SK-N-SH (cell line): ENCODE measurements around the gene POLN. TPM values are rescaled to one million over a fixed set of nuclear protein-coding genes. Genes with fewer than 3 reads are reported as not detected.

Experiments used
- CTCF ChIA-PET: fragments of 300-600, 350-600 bp; formaldehyde crosslinking; extraction: SDS; loops from one replicate; lab custom pipeline; 2021; lab: Yijun Ruan, JAX
- POLR2A ChIA-PET: fragments of 350-600 bp; sonication (Branson Sonifier 250); formaldehyde crosslinking; extraction: SDS; loops from one replicate; lab custom pipeline; 2020; ENCODE audit warnings: antibody characterized with exemption, inconsistent platforms; lab: Yijun Ruan, JAX
- DNase-seq: peaks from one replicate; pipeline ENCODE4 v3.0.0; 2012
- H2AFZ ChIP-seq: fragments of 200-600 bp; sonication (generic); 2 replicates; pipeline ENCODE4 v1.8.1; 2016; ENCODE audit warnings: antibody characterized with exemption, mild to moderate bottlenecking, low read depth
- H3F3A ChIP-seq: fragments of 200-600 bp; sonication (generic); replicated peaks from 2 replicates; pipeline ENCODE3; 2016; ENCODE audit warnings: antibody characterized with exemption, mild to moderate bottlenecking; ENCODE audit not compliant: insufficient read depth
- H3K27ac ChIP-seq, 2 experiments: fragments of 200-500 bp in 1 of 2; fragments of 200-600 bp in 1 of 2; sonication (Bioruptor generic) in 1 of 2; sonication (generic), shearing (Covaris generic) in 1 of 2; 2 replicates each; pipeline versions ENCODE4 v1.5.1 to v1.6.1; 2014 to 2016; ENCODE audit warnings: low read depth in 2 of 2, inconsistent platforms in 1 of 2, low read length in 1 of 2, mild to moderate bottlenecking in 1 of 2, mixed read lengths in 1 of 2
- H3K27me3 ChIP-seq: fragments of 200-600 bp; sonication (generic), shearing (Covaris generic); 2 replicates; pipeline ENCODE4 v1.6.1; 2016; ENCODE audit warnings: mixed run types; ENCODE audit not compliant: insufficient read depth
- H3K36me3 ChIP-seq, 2 experiments: fragments of 200-500 bp in 1 of 2; fragments of 200-600 bp in 1 of 2; sonication (Bioruptor generic) in 1 of 2; sonication (generic) in 1 of 2; replicated peaks in 1 of 2; 2 replicates each; pipeline versions ENCODE3 to v1.5.1; 2014 to 2016; ENCODE audit warnings: low read length in 1 of 2, mild to moderate bottlenecking in 1 of 2; ENCODE audit not compliant: insufficient read depth in 2 of 2, control insufficient read depth in 1 of 2
- H3K4me1 ChIP-seq, 2 experiments: fragments of 200-500 bp in 1 of 2; fragments of 200-600 bp in 1 of 2; sonication (Bioruptor generic) in 1 of 2; sonication (generic), shearing (Covaris generic) in 1 of 2; 2 replicates each; pipeline versions ENCODE4 v1.5.1 to v1.6.1; 2014 to 2016; ENCODE audit warnings: low read depth in 1 of 2, low read length in 1 of 2, mixed run types in 1 of 2; ENCODE audit not compliant: insufficient read depth in 2 of 2, control insufficient read depth in 1 of 2
- H3K4me2 ChIP-seq: fragments of 200-600 bp; sonication (generic), shearing (Covaris generic); 2 replicates; pipeline ENCODE4 v1.6.1; 2017; ENCODE audit warnings: mixed run types
- H3K4me3 ChIP-seq, 2 experiments: fragments of 200-500 bp in 1 of 2; fragments of 200-600 bp in 1 of 2; sonication (Bioruptor generic) in 1 of 2; sonication (generic), shearing (Covaris generic) in 1 of 2; 2 replicates each; pipeline versions ENCODE4 v1.5.1 to v1.8.1; 2014 to 2016; ENCODE audit warnings: low read depth in 2 of 2, inconsistent platforms in 1 of 2, low read length in 1 of 2, mild to moderate bottlenecking in 1 of 2, mixed read lengths in 1 of 2, moderate library complexity in 1 of 2
- H3K79me2 ChIP-seq: fragments of 200-600 bp; sonication (generic); 2 replicates; pipeline ENCODE4 v1.8.1; 2017; ENCODE audit warnings: mild to moderate bottlenecking; ENCODE audit not compliant: insufficient read depth
- H3K9ac ChIP-seq: fragments of 200-600 bp; sonication (generic); 2 replicates; pipeline ENCODE4 v1.6.1; 2017; ENCODE audit warnings: mixed run types
- H3K9me2 ChIP-seq: fragments of 200-600 bp; sonication (generic); 2 replicates; pipeline ENCODE4 v1.6.1; 2017; ENCODE audit warnings: mixed run types
- H3K9me3 ChIP-seq: fragments of 200-600 bp; sonication (generic); 2 replicates; pipeline ENCODE4 v1.6.1; 2017; ENCODE audit warnings: mixed run types, mild to moderate bottlenecking, moderate library complexity
- H4K20me1 ChIP-seq: fragments of 200-600 bp; sonication (generic); 2 replicates; pipeline ENCODE4 v1.6.1; 2017; ENCODE audit warnings: mild to moderate bottlenecking, mixed run types; ENCODE audit not compliant: insufficient read depth
- CHD2 ChIP-seq: fragments of 150-350 bp; IDR thresholded peaks from 2 replicates; pipeline ENCODE4 v1.6.1; 2018; ENCODE audit warnings: low read length; ENCODE audit not compliant: partially characterized antibody
- FOXJ3 ChIP-seq: sonication (generic); formaldehyde crosslinking; IDR thresholded peaks from 2 replicates; pipeline ENCODE4 v1.5.1; 2020; ENCODE audit warnings: mild to moderate bottlenecking, missing genetic modification reagents
- FOXM1 ChIP-seq: IDR thresholded peaks from 2 replicates; pipeline ENCODE4 v1.4.0; 2012; ENCODE audit warnings: low read depth, mild to moderate bottlenecking
- GABPA ChIP-seq: IDR thresholded peaks from 2 replicates; pipeline ENCODE4 v1.4.0; 2012; ENCODE audit warnings: low read depth, mild to moderate bottlenecking
- MXI1 ChIP-seq: IDR thresholded peaks from 2 replicates; pipeline ENCODE4 v1.6.1; 2012; ENCODE audit warnings: mild to moderate bottlenecking, low read depth, low read length, improper control_type of control experiment
- POLR2AphosphoS5 ChIP-seq: IDR thresholded peaks from 2 replicates; pipeline ENCODE4 v1.6.1; 2012; ENCODE audit warnings: low read depth, low read length
- RAD21 ChIP-seq: IDR thresholded peaks from 2 replicates; pipeline ENCODE4 v1.6.1; 2012; ENCODE audit warnings: mild to moderate bottlenecking, low read length
- RXRA ChIP-seq: IDR thresholded peaks from 2 replicates; pipeline ENCODE4 v1.4.0; 2012; ENCODE audit warnings: low read depth, mild to moderate bottlenecking, borderline replicate concordance
- SIN3A ChIP-seq: IDR thresholded peaks from 2 replicates; pipeline ENCODE4 v1.6.1; 2012; ENCODE audit warnings: low read depth, mild to moderate bottlenecking, low read length, moderate library complexity, borderline replicate concordance
- SMC3 ChIP-seq: IDR thresholded peaks from 2 replicates; pipeline ENCODE4 v1.6.1; 2012; ENCODE audit warnings: low read depth, low read length, improper control_type of control experiment
- TAF1 ChIP-seq: IDR thresholded peaks from 2 replicates; pipeline ENCODE4 v1.6.1; 2012; ENCODE audit warnings: low read depth, mild to moderate bottlenecking, low read length, moderate library complexity, borderline replicate concordance
- WGBS: methylation state at CpG from one replicate; pipeline ENCODE4 v1.1.6; 2017; ENCODE audit warnings: low lambda C conversion rate; 5-methylcytosine and 5-hydroxymethylcytosine counted together
- polyA plus RNA-seq, 3 experiments: library from polyadenylated mRNA; depleted of rRNA; stranded (reverse); fragments of >200 nt; gene quantifications; 2 replicates each; pipeline ENCODE4 v1.2.3, GENCODE V29; 2012
- TF ChIP-seq, protein P1 (sequence below): IDR thresholded peaks from 2 replicates; pipeline ENCODE4; 2012
- TF ChIP-seq, protein P2 (sequence below): IDR thresholded peaks from 2 replicates; pipeline ENCODE4 v1.4.0; 2012; ENCODE audit warnings: low read depth, borderline replicate concordance
- TF ChIP-seq, protein P3 (sequence below): IDR thresholded peaks from 2 replicates; pipeline ENCODE4 v1.6.1; 2012; ENCODE audit warnings: mild to moderate bottlenecking, low read depth, low read length, moderate library complexity

The POLN gene
- polyA plus RNA-seq, 1 of the 3 experiments (the other 2 are of a cell fraction) = 0.67 TPM

DNA sequence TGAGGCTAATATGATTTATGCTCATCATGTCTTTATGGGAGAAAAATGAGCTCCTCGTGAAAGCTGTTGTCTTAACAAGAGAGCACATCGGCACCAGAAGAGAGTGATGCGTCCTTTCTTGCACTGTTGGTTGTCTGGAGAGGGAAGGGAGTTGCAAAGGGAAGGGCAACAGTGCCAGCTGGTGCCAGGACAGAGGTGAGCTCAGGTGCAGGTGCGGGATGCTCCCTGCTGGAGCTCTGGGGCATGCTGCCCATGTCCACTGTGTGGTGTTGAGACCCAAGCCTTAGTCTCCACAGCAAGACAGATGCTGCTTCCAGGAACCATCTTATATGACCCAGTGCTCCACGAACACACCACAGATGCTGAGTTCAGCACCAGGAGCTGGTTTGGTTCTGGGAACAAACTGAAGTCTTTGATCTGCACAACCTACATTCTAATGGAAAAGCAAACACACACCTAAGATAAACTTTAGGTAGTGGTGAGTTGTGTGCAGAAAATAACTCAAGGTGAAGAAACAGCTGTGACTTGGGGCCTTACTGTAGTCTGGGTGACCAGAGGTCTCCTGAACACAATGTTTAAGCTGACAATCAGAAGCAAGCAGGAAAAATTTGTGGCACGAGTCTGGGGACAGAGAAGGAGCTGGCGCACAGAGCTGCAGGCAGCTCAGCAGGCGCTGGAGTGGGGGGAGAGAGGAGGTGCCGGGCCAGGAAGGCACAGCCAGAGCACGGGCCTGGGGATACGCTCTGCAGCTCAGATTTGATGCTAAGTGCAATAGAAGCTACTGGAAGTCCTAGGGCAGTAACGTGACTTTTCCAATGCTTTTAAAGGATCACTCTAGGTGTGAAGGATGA, 73.2 kb downstream of the POLN start:
- Histone ChIP-seq H3K4me3 (no peak overlapping the region), H3K4me2 (no peak overlapping the region), H3K9me2 (no peaks in the 10 kb centered on the region), H3K9me3 (no peaks in the 10 kb centered on the region), H2AFZ (no peak overlapping the region), H3K9ac (no peak overlapping the region), H3K4me1 (peaks cover 0 to 13% of the 10 kb centered on the region in 2 experiments; a peak in 1 of 4 replicates), H3K79me2 (no peaks in the 10 kb centered on the region), H3K27me3 (no peaks in the 10 kb centered on the region), H4K20me1 (no peaks in the 10 kb centered on the region), H3K36me3 (no peaks in the 10 kb centered on the region), H3K27ac (no peak overlapping the region), H3F3A (no peaks in the 10 kb centered on the region)
- TF ChIP-seq, protein P1, sequence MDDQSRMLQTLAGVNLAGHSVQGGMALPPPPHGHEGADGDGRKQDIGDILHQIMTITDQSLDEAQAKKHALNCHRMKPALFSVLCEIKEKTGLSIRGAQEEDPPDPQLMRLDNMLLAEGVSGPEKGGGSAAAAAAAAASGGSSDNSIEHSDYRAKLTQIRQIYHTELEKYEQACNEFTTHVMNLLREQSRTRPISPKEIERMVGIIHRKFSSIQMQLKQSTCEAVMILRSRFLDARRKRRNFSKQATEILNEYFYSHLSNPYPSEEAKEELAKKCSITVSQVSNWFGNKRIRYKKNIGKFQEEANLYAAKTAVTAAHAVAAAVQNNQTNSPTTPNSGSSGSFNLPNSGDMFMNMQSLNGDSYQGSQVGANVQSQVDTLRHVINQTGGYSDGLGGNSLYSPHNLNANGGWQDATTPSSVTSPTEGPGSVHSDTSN = no peak
- TF ChIP-seq FOXM1 = no peak
- TF ChIP-seq GABPA = no peak
- no peak for TF ChIP-seq RAD21
- no peak for TF ChIP-seq MXI1
- no peak for TF ChIP-seq POLR2AphosphoS5
- no peak for TF ChIP-seq FOXJ3 (CRISPR knock-in tag)
- TF ChIP-seq, protein P2, sequence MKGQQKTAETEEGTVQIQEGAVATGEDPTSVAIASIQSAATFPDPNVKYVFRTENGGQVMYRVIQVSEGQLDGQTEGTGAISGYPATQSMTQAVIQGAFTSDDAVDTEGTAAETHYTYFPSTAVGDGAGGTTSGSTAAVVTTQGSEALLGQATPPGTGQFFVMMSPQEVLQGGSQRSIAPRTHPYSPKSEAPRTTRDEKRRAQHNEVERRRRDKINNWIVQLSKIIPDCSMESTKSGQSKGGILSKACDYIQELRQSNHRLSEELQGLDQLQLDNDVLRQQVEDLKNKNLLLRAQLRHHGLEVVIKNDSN = no peak
- TF ChIP-seq, protein P3, sequence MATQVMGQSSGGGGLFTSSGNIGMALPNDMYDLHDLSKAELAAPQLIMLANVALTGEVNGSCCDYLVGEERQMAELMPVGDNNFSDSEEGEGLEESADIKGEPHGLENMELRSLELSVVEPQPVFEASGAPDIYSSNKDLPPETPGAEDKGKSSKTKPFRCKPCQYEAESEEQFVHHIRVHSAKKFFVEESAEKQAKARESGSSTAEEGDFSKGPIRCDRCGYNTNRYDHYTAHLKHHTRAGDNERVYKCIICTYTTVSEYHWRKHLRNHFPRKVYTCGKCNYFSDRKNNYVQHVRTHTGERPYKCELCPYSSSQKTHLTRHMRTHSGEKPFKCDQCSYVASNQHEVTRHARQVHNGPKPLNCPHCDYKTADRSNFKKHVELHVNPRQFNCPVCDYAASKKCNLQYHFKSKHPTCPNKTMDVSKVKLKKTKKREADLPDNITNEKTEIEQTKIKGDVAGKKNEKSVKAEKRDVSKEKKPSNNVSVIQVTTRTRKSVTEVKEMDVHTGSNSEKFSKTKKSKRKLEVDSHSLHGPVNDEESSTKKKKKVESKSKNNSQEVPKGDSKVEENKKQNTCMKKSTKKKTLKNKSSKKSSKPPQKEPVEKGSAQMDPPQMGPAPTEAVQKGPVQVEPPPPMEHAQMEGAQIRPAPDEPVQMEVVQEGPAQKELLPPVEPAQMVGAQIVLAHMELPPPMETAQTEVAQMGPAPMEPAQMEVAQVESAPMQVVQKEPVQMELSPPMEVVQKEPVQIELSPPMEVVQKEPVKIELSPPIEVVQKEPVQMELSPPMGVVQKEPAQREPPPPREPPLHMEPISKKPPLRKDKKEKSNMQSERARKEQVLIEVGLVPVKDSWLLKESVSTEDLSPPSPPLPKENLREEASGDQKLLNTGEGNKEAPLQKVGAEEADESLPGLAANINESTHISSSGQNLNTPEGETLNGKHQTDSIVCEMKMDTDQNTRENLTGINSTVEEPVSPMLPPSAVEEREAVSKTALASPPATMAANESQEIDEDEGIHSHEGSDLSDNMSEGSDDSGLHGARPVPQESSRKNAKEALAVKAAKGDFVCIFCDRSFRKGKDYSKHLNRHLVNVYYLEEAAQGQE = no peak
- no peak for TF ChIP-seq SIN3A
- no peak for TF ChIP-seq RXRA
- TF ChIP-seq TAF1 = no peak
- no peak for TF ChIP-seq CHD2
- no peak for TF ChIP-seq SMC3
- DNase-seq = no peak
- 79% methylated on average over 11 of the region's 12 CpGs for WGBS
- ChIA-PET CTCF (interaction anchor here (0.7 to 1.2 kb wide), 2 partner anchors 9 to 173 kb away, joined by 3 read pairs; no protein-coding TSS in a partner anchor), POLR2A (no interaction called here)
